Activated naive CD8-positive, alpha-beta T cell treated with anti-CD3 and anti-CD28 coated beads for 36 hours (primary cell): ENCODE results near the gene BOD1L1. TPM values are rescaled to one million over a fixed set of nuclear protein-coding genes. Genes with fewer than 3 reads are reported as not detected.

Experiments used
- DNase-seq: peaks from one replicate; pipeline ENCODE4 v3.0.0; 2021
- H3K27ac Mint-ChIP-seq: one replicate; pipeline ENCODE4 v1.8.0; 2022; ENCODE audit warnings: mild to moderate bottlenecking, moderate library complexity, mixed read lengths
- H3K27me3 Mint-ChIP-seq: one replicate; pipeline ENCODE4 v1.8.0; 2022; ENCODE audit warnings: mild to moderate bottlenecking, mixed read lengths
- H3K36me3 Mint-ChIP-seq: one replicate; pipeline ENCODE4 v1.8.0; 2021; ENCODE audit warnings: mild to moderate bottlenecking, mixed read lengths
- H3K4me1 Mint-ChIP-seq: one replicate; pipeline ENCODE4 v1.8.0; 2021; ENCODE audit warnings: mixed read lengths
- H3K4me3 Mint-ChIP-seq: one replicate; pipeline ENCODE4 v1.8.0; 2022; ENCODE audit warnings: mild to moderate bottlenecking, moderate library complexity, mixed read lengths
- H3K9me3 Mint-ChIP-seq: one replicate; pipeline ENCODE4 v1.8.0; 2022; ENCODE audit warnings: mixed read lengths
- total RNA-seq, 2 experiments: library from RNA; stranded (reverse); gene quantifications; one replicate each; pipeline ENCODE4 v1.2.3, GENCODE V29; 2021

BOD1L1 gene
- total RNA-seq, 2 experiments from 2014 or later, result 33.5 to 34.8 TPM

- H3K36me3 Mint-ChIP-seq, result peaks cover 7% of the 10 kb centered on the region
- peaks cover 88% of the 10 kb centered on the region for H3K27me3 Mint-ChIP-seq
- H3K4me1 Mint-ChIP-seq, result peaks cover 27% of the 10 kb centered on the region
- peak overlapping the region; percentile 78 for H3K4me3 Mint-ChIP-seq
- peak; percentile 83 for DNase-seq
- H3K27ac Mint-ChIP-seq, result no peak overlapping the region
- peaks cover 2% of the 10 kb centered on the region for H3K9me3 Mint-ChIP-seq
Observed at GRCh38 chr4:13548984-13549546, 78.5 kb downstream of the BOD1L1 start.

GRCh38 chr4:13548059-13548983 lies 79.2 kb downstream of the BOD1L1 start:
- peaks cover 92% of the 10 kb centered on the region for H3K27me3 Mint-ChIP-seq

GRCh38 chr4:13547485-13548041 lies 80.0 kb downstream of the BOD1L1 start:
- no peak for DNase-seq
- H3K27ac Mint-ChIP-seq, result no peak overlapping the region
- H3K9me3 Mint-ChIP-seq, result peaks cover 2% of the 10 kb centered on the region
- H3K4me1 Mint-ChIP-seq, result peaks cover 29% of the 10 kb centered on the region
- H3K4me3 Mint-ChIP-seq, result peak overlapping the region; percentile 67
- H3K27me3 Mint-ChIP-seq, result peaks cover 93% of the 10 kb centered on the region
- peaks cover 8% of the 10 kb centered on the region for H3K36me3 Mint-ChIP-seq

More at GRCh38 chr4:13548059-13548983, 79.2 kb downstream of the BOD1L1 start:
- Mint-ChIP-seq H3K27ac (no peak overlapping the region), H3K4me3 (peak overlapping the region; percentile 78), H3K36me3 (peaks cover 7% of the 10 kb centered on the region), H3K9me3 (peaks cover 2% of the 10 kb centered on the region), H3K4me1 (peaks cover 27% of the 10 kb centered on the region)
- DNase-seq, result no peak

GRCh38 chr4:13546941-13547484 lies 80.5 kb downstream of the BOD1L1 start:
- Mint-ChIP-seq H3K27ac (peak overlapping the region; percentile 73), H3K4me3 (peak overlapping the region; percentile 79), H3K9me3 (peaks cover 2% of the 10 kb centered on the region), H3K36me3 (peaks cover 8% of the 10 kb centered on the region), H3K27me3 (peaks cover 91% of the 10 kb centered on the region), H3K4me1 (peaks cover 29% of the 10 kb centered on the region)
- no peak for DNase-seq

- Mint-ChIP-seq H3K27me3 (peaks cover 91% of the 10 kb centered on the region), H3K4me3 (peak overlapping the region; percentile 79), H3K36me3 (peaks cover 8% of the 10 kb centered on the region), H3K4me1 (peaks cover 29% of the 10 kb centered on the region), H3K9me3 (peaks cover 2% of the 10 kb centered on the region), H3K27ac (peak overlapping the region; percentile 18)
- DNase-seq, result no peak
Observed at GRCh38 chr4:13546142-13546940, 81.2 kb downstream of the BOD1L1 start.

- Mint-ChIP-seq H3K9me3 (peaks cover 2% of the 10 kb centered on the region), H3K36me3 (peaks cover 8% of the 10 kb centered on the region), H3K4me3 (peak overlapping the region; percentile 80), H3K4me1 (peaks cover 35% of the 10 kb centered on the region), H3K27ac (no peak overlapping the region), H3K27me3 (peaks cover 91% of the 10 kb centered on the region)
- no peak for DNase-seq
Observed at GRCh38 chr4:13545394-13545808, 82.1 kb downstream of the BOD1L1 start.

GRCh38 chr4:13544606-13545393 lies 82.7 kb downstream of the BOD1L1 start:
- Mint-ChIP-seq H3K9me3 (peaks cover 2% of the 10 kb centered on the region), H3K36me3 (peaks cover 8% of the 10 kb centered on the region), H3K27ac (peak overlapping the region; percentile 76), H3K4me3 (peak overlapping the region; percentile 80), H3K4me1 (peaks cover 41% of the 10 kb centered on the region), H3K27me3 (peaks cover 91% of the 10 kb centered on the region)
- DNase-seq, result peak; percentile 68

- peaks cover 8% of the 10 kb centered on the region for H3K36me3 Mint-ChIP-seq
- peaks cover 40% of the 10 kb centered on the region for H3K4me1 Mint-ChIP-seq
- H3K27ac Mint-ChIP-seq, result peak within 1 kb of the TSS; percentile 76
- peaks cover 2% of the 10 kb centered on the region for H3K9me3 Mint-ChIP-seq
- H3K4me3 Mint-ChIP-seq, result peak within 1 kb of the TSS; percentile 80
- no peak for DNase-seq
- H3K27me3 Mint-ChIP-seq, result peaks cover 91% of the 10 kb centered on the region
Observed at GRCh38 chr4:13543839-13544605, 83.5 kb downstream of the BOD1L1 start, which contains the start of gene NKX3-2. Gene NKX3-2, minus strand, starts transcription at chr4:13544508. Its CDS starts 94 bp downstream, at chr4:13544414.

GRCh38 chr4:13543032-13543838 lies 84.3 kb downstream of the BOD1L1 start:
- peaks cover 41% of the 10 kb centered on the region for H3K4me1 Mint-ChIP-seq
- peaks cover 6% of the 10 kb centered on the region for H3K9me3 Mint-ChIP-seq
- peak overlapping the region; percentile 34 for H3K4me3 Mint-ChIP-seq

GRCh38 chr4:13542577-13543031 lies 84.9 kb downstream of the BOD1L1 start:
- no peak overlapping the region for H3K27ac Mint-ChIP-seq
- H3K4me3 Mint-ChIP-seq, result peak overlapping the region; percentile 10

More at GRCh38 chr4:13543032-13543838, 84.3 kb downstream of the BOD1L1 start:
- DNase-seq, result no peak
- H3K27me3 Mint-ChIP-seq, result peaks cover 91% of the 10 kb centered on the region
- peaks cover 14% of the 10 kb centered on the region for H3K36me3 Mint-ChIP-seq
- H3K27ac Mint-ChIP-seq, result no peak overlapping the region

GRCh38 chr4:13541720-13542576 lies 85.6 kb downstream of the BOD1L1 start:
- peaks cover 92% of the 10 kb centered on the region for H3K27me3 Mint-ChIP-seq
- H3K9me3 Mint-ChIP-seq, result peaks cover 10% of the 10 kb centered on the region
- H3K27ac Mint-ChIP-seq, result no peak overlapping the region
- no peak overlapping the region for H3K4me3 Mint-ChIP-seq
- peaks cover 43% of the 10 kb centered on the region for H3K4me1 Mint-ChIP-seq
- DNase-seq, result no peak
- H3K36me3 Mint-ChIP-seq, result peaks cover 14% of the 10 kb centered on the region

More at GRCh38 chr4:13542577-13543031, 84.9 kb downstream of the BOD1L1 start:
- peaks cover 14% of the 10 kb centered on the region for H3K36me3 Mint-ChIP-seq
- peaks cover 44% of the 10 kb centered on the region for H3K4me1 Mint-ChIP-seq
- peaks cover 7% of the 10 kb centered on the region for H3K9me3 Mint-ChIP-seq
- H3K27me3 Mint-ChIP-seq, result peaks cover 91% of the 10 kb centered on the region
- DNase-seq, result no peak
